K562 (cell line): Measurements from ENCODE around the gene TRPC4. TPM values are rescaled to one million over a fixed set of nuclear protein-coding genes. Genes with fewer than 3 reads are reported as not detected.

Experiments used
- ATAC-seq: fragments of 200-7000 bp; cut with Tn5 transposase; 3 replicates; pipeline ENCODE4 v1.9.1; 2020; ENCODE audit warnings: moderate library complexity
- BruUV-seq: library from RNA; stranded (reverse); fragments of 400-500 nt; replicated peaks from 2 replicates; lab custom pipeline; 2021; lab: Mats Ljungman, UMichigan
- CTCF ChIA-PET: fragments of 300-600 bp; formaldehyde crosslinking; extraction: SDS; loops from one replicate; lab custom pipeline; 2021; ENCODE audit warnings: low intra/inter-chr PET ratio; lab: Yijun Ruan, JAX
- POLR2A ChIA-PET: fragments of 300-600, 350-650 bp; sonication (Branson Sonifier 250); formaldehyde crosslinking; extraction: SDS; loops from one replicate; lab custom pipeline; 2021; ENCODE audit warnings: antibody characterized with exemption, inconsistent platforms; lab: Yijun Ruan, JAX
- DNase-seq, 4 experiments: peaks; one replicate each; pipeline versions ENCODE4 v3.0.0 to v3.0.0-alpha.2; 2011 to 2018; ENCODE audit warnings: low spot score in 3 of 4, mixed read lengths in 3 of 4; ENCODE audit errors: extremely low read depth in 1 of 4
- FAIRE-seq: peaks from 2 replicates; lab custom pipeline; 2011; peaks lifted over from hg19 to GRCh38; lab: Jason Lieb, UNC
- H2AFZ ChIP-seq: 2 replicates; pipeline ENCODE4 v1.6.0; 2011; ENCODE audit warnings: low read depth, low read length, control low read depth, inconsistent platforms
- H3K27ac ChIP-seq: fragments of 200-600 bp; 3 replicates; pipeline ENCODE4 v1.8.0; 2011; ENCODE audit warnings: low read depth, mild to moderate bottlenecking, control low read depth, inconsistent platforms, low read length, moderate library complexity, mixed read lengths; ENCODE audit errors: extremely low read depth
- H3K27me3 ChIP-seq, 2 experiments: fragments of 300-600 bp in 1 of 2; 2 replicates in 1 of 2; 3 replicates in 1 of 2; pipeline versions ENCODE4 v1.6.0 to v1.8.0; 2011; ENCODE audit warnings: inconsistent platforms in 2 of 2, low read length in 2 of 2, mild to moderate bottlenecking in 1 of 2, mixed read lengths in 1 of 2, moderate library complexity in 1 of 2; ENCODE audit not compliant: control insufficient read depth in 2 of 2, insufficient read depth in 2 of 2
- H3K36me3 ChIP-seq: fragments of 300-600 bp; 3 replicates; pipeline ENCODE4 v1.8.0; 2011; ENCODE audit warnings: mild to moderate bottlenecking, low read length, inconsistent platforms; ENCODE audit not compliant: control insufficient read depth, insufficient read depth
- H3K4me1 ChIP-seq, 2 experiments: fragments of 200-600 bp in 1 of 2; replicated peaks in 1 of 2; 2 replicates in 1 of 2; 3 replicates in 1 of 2; pipeline versions ENCODE4 v1.5.1 to v1.8.0; 2011; ENCODE audit warnings: inconsistent platforms in 2 of 2, low read length in 2 of 2, mild to moderate bottlenecking in 1 of 2, mixed read lengths in 1 of 2, moderate library complexity in 1 of 2; ENCODE audit not compliant: control insufficient read depth in 2 of 2, insufficient read depth in 2 of 2
- H3K4me2 ChIP-seq: 2 replicates; pipeline ENCODE4 v1.6.1; 2011; ENCODE audit warnings: low read length, control low read depth, inconsistent platforms, mixed read lengths; ENCODE audit not compliant: insufficient read depth
- H3K4me3 ChIP-seq: fragments of 200-600 bp; sonication (generic), shearing (Covaris generic); 2 replicates; pipeline ENCODE4 v1.5.1; 2016; ENCODE audit warnings: control low read depth, inconsistent platforms
- H3K79me2 ChIP-seq: fragments of 200-600 bp; 3 replicates; pipeline ENCODE4 v1.8.0; 2011; ENCODE audit warnings: low read length, inconsistent platforms; ENCODE audit not compliant: control insufficient read depth, insufficient read depth
- H3K9ac ChIP-seq, 2 experiments: 2 replicates each; pipeline versions ENCODE4 v1.6.0 to v1.6.1; 2011; ENCODE audit warnings: low read depth in 2 of 2, low read length in 2 of 2, control low read depth in 1 of 2, inconsistent platforms in 1 of 2, mild to moderate bottlenecking in 1 of 2, mixed read lengths in 1 of 2; ENCODE audit not compliant: insufficient read depth in 1 of 2
- H3K9me1 ChIP-seq: one replicate; pipeline ENCODE4 v1.6.0; 2011; ENCODE audit warnings: inconsistent platforms, mild to moderate bottlenecking, low read length, moderate library complexity; ENCODE audit not compliant: control insufficient read depth, insufficient read depth
- H3K9me3 ChIP-seq: replicated peaks from 2 replicates; pipeline ENCODE4 v1.5.1; 2011; ENCODE audit warnings: low read depth, low read length, inconsistent platforms; ENCODE audit not compliant: control insufficient read depth, insufficient read depth
- H4K20me1 ChIP-seq: replicated peaks from 2 replicates; pipeline ENCODE4 v1.6.1; 2011; ENCODE audit warnings: low read length, inconsistent platforms, mixed read lengths; ENCODE audit not compliant: control insufficient read depth, insufficient read depth
- CBX1 ChIP-seq: sonication (generic); IDR thresholded peaks from 2 replicates; pipeline ENCODE4 v1.6.1; 2016; ENCODE audit warnings: antibody characterized with exemption, low read depth, mild to moderate bottlenecking
- CBX2 ChIP-seq: fragments of 200-600 bp; sonication (generic); IDR thresholded peaks from one replicate; pipeline ENCODE4 v1.6.1; 2012; ENCODE audit warnings: mild to moderate bottlenecking, low read length, inconsistent platforms; ENCODE audit not compliant: insufficient read depth, poor library complexity, severe bottlenecking
- SFPQ ChIP-seq: fragments of 200-400 bp; formaldehyde crosslinking; IDR thresholded peaks from 2 replicates; pipeline ENCODE4 v1.6.1; 2017; ENCODE audit warnings: mild to moderate bottlenecking, low read depth, low read length, moderate library complexity
- SMARCA5 ChIP-seq: fragments of 450-650 bp; IDR thresholded peaks from 2 replicates; pipeline ENCODE4 v1.6.1; 2016
- SMARCC2 ChIP-seq: fragments of 450-650 bp; IDR thresholded peaks from 2 replicates; pipeline ENCODE4 v1.6.1; 2017; ENCODE audit warnings: antibody characterized with exemption, moderate library complexity, mild to moderate bottlenecking, low read depth
- SPI1 ChIP-seq: IDR thresholded peaks from 2 replicates; pipeline ENCODE4 v1.6.1; 2011; ENCODE audit warnings: low read depth, low read length, control low read depth, borderline replicate concordance
- THRAP3 ChIP-seq: fragments of 450-650 bp; IDR thresholded peaks from 2 replicates; pipeline ENCODE4 v1.6.1; 2016; ENCODE audit warnings: mild to moderate bottlenecking, inconsistent platforms, borderline replicate concordance
- ZNF445 ChIP-seq: fragments of 250-450 bp; sonication (Bioruptor Pico); IDR thresholded peaks from 2 replicates; pipeline ENCODE4 v1.4.0; 2020; ENCODE audit warnings: low read depth, mild to moderate bottlenecking, moderate library complexity
- WGBS: fragments of 100-300 bp; shearing (Covaris generic); methylation state at CpG from one replicate; pipeline ENCODE4 v1.1.6; 2016; ENCODE audit warnings: low coverage, mixed read lengths; ENCODE audit not compliant: insufficient coverage; ENCODE audit errors: missing lambda C conversion rate; 5-methylcytosine and 5-hydroxymethylcytosine counted together
- in situ Hi-C: fragments of 300-500 bp; cut with MboI; formaldehyde crosslinking; loops from 4 replicates; pipeline ENCODE4 v1.15.0; 2018; ENCODE audit warnings: inconsistent platforms, mixed read lengths
- intact Hi-C: fragments of 100-400 bp; cut with micrococcal nuclease; formaldehyde crosslinking; loops from 2 replicates; pipeline ENCODE4 v1.14.2; 2022
- polyA plus RNA-seq, 8 experiments: library from polyadenylated mRNA; depleted of rRNA in 4 of 8; stranded (reverse) in 5 of 8; unstranded in 3 of 8; fragments of >200 nt; fragmentation: Nextera tagmentation in 2 of 8; fragmentation: Illumina TruSeq in 1 of 8; extraction: Ambion mirVana in 2 of 8; extraction: Trizol in 1 of 8; gene quantifications; 2 replicates each; pipeline versions ENCODE4 v1.2.1 to v1.2.3, GENCODE V29; 2011 to 2014; ENCODE audit warnings: inconsistent platforms in 1 of 8, missing spikeins in 1 of 8
- total RNA-seq, 7 experiments: library from RNA; depleted of rRNA in 6 of 7; stranded (reverse); fragments of >200 nt in 6 of 7; fragmentation: Illumina TruSeq in 2 of 7; extraction: Trizol in 2 of 7; gene quantifications; 2 replicates each; pipeline versions ENCODE4 v1.2.1 to v1.2.3, GENCODE V29; 2011 to 2021; ENCODE audit warnings: low replicate concordance in 1 of 7
- TF ChIP-seq, protein P1 (sequence below): fragments of 450-650 bp; IDR thresholded peaks from 2 replicates; pipeline ENCODE4 v1.6.1; 2016; ENCODE audit warnings: low read depth
- TF ChIP-seq, protein P2 (sequence below): fragments of 250-450 bp; sonication (Bioruptor Pico); IDR thresholded peaks from 2 replicates; pipeline ENCODE4 v1.5.1; 2021; ENCODE audit warnings: mild to moderate bottlenecking

TRPC4 gene
- total and polyA plus RNA-seq, 9 of the 15 experiments (the other 6 are each of a cell fraction or from before 2014, with no cell fraction given): 0.03 to 0.04 TPM; not detected in 7

DNA sequence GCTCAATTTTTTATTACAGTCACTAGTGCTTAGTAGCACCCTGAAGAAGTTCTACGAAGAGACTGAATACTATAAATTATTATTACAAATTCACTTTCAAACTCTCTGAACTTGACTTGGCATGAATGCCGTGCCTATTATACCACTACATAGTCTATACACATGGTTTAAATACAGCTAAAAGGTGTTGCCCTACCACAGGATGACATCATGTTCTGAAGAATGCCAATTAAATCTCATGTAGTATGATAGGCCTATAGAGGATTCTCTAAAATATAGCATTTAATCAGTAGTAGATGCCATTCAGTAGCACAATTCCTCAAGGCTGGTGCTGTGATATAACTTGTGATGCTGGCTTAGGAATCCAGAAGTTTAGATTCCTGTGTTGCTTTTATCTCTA is 254.3 kb downstream of the TRPC4 start (continued):
- TF ChIP-seq SFPQ (no peak), SMARCA5 (no peak), CBX2 (no peak), THRAP3 (no peak), CBX1 (no peak)

DNA sequence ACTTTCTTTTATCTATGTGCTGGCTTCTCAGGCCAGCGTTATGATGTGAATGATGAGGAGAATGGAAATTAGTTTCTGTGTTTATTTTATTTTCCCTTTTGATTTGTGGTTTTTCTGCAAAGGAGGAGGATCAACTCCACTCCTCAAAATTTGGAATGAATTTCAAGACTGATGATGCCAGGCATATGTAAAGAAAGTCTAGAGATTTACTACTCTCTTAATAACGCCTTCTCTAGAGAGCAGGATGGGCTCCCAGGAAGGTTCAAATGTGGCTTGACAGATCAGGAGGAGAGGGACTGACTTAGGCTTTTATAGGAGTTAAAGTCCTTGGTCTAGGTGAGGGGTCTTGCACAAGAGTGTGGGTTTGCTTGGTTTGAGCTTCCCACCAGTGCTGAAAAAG is 255.9 kb downstream of the TRPC4 start:
- H3K4me1 ChIP-seq: no peaks in the 10 kb centered on the region
- FAIRE-seq (no peak), ATAC-seq (no peak), DNase-seq (no peak)
- ChIA-PET CTCF (no interaction called here), POLR2A (no interaction called here)
- no peaks in the 10 kb centered on the region for H4K20me1 ChIP-seq
- WGBS: 0% methylated on average over 1 of the region's 2 CpGs
- H3K36me3 ChIP-seq: no peaks in the 10 kb centered on the region
- no peaks in the 10 kb centered on the region for H3K27me3 ChIP-seq
- H3K4me3 ChIP-seq: no peak overlapping the region
- in situ Hi-C loops: loop anchor here (25.0 kb wide), 1 partner anchor 501 kb away; the partner anchor contains the start of gene CSNK1A1L
- H3K27ac ChIP-seq: no peak overlapping the region
- no TSS peak for BruUV-seq
- H3K4me2 ChIP-seq: no peak overlapping the region
- no peaks in the 10 kb centered on the region for H3K9me3 ChIP-seq
- intact Hi-C loops: no loop called here
- no peak overlapping the region for H3K9ac ChIP-seq
- H2AFZ ChIP-seq: no peak overlapping the region
- H3K79me2 ChIP-seq: no peaks in the 10 kb centered on the region
- no peaks in the 10 kb centered on the region for H3K9me1 ChIP-seq
- TF ChIP-seq SPI1: no peak
- TF ChIP-seq, protein P1, sequence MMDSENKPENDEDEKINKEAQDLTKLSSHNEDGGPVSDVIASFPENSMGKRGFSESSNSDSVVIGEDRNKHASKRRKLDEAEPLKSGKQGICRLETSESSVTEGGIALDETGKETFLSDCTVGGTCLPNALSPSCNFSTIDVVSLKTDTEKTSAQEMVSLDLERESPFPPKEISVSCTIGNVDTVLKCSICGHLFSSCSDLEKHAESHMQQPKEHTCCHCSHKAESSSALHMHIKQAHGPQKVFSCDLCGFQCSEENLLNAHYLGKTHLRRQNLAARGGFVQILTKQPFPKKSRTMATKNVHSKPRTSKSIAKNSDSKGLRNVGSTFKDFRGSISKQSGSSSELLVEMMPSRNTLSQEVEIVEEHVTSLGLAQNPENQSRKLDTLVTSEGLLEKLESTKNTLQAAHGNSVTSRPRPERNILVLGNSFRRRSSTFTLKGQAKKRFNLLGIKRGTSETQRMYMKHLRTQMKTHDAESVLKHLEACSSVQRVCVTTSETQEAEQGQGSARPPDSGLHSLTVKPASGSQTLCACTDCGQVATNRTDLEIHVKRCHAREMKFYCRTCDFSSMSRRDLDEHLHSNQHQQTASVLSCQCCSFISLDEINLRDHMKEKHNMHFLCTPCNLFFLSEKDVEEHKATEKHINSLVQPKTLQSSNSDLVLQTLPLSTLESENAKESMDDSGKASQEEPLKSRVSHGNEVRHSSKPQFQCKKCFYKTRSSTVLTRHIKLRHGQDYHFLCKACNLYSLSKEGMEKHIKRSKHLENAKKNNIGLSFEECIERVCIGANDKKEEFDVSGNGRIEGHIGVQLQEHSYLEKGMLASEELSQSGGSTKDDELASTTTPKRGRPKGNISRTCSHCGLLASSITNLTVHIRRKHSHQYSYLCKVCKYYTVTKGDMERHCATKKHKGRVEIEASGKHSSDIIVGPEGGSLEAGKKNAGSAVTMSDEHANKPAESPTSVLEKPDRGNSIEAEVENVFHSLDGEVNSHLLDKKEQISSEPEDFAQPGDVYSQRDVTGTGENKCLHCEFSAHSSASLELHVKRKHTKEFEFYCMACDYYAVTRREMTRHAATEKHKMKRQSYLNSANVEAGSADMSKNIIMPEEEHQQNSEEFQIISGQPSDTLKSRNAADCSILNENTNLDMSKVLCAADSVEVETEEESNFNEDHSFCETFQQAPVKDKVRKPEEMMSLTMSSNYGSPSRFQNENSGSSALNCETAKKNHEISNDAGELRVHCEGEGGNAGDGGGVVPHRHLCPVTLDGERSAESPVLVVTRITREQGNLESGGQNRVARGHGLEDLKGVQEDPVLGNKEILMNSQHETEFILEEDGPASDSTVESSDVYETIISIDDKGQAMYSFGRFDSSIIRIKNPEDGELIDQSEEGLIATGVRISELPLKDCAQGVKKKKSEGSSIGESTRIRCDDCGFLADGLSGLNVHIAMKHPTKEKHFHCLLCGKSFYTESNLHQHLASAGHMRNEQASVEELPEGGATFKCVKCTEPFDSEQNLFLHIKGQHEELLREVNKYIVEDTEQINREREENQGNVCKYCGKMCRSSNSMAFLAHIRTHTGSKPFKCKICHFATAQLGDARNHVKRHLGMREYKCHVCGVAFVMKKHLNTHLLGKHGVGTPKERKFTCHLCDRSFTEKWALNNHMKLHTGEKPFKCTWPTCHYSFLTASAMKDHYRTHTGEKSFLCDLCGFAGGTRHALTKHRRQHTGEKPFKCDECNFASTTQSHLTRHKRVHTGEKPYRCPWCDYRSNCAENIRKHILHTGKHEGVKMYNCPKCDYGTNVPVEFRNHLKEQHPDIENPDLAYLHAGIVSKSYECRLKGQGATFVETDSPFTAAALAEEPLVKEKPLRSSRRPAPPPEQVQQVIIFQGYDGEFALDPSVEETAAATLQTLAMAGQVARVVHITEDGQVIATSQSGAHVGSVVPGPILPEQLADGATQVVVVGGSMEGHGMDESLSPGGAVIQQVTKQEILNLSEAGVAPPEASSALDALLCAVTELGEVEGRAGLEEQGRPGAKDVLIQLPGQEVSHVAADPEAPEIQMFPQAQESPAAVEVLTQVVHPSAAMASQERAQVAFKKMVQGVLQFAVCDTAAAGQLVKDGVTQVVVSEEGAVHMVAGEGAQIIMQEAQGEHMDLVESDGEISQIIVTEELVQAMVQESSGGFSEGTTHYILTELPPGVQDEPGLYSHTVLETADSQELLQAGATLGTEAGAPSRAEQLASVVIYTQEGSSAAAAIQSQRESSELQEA: no peak
- TF ChIP-seq ZNF445 (CRISPR knock-in tag): no peak
- no peak for TF ChIP-seq SMARCC2
- TF ChIP-seq, protein P2, sequence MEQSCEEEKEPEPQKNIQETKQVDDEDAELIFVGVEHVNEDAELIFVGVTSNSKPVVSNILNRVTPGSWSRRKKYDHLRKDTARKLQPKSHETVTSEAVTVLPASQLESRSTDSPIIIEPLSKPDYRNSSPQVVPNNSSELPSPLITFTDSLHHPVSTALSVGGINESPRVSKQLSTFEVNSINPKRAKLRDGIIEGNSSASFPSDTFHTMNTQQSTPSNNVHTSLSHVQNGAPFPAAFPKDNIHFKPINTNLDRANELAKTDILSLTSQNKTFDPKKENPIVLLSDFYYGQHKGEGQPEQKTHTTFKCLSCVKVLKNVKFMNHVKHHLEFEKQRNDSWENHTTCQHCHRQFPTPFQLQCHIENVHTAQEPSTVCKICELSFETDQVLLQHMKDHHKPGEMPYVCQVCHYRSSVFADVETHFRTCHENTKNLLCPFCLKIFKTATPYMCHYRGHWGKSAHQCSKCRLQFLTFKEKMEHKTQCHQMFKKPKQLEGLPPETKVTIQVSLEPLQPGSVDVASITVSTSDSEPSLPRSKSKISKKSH: no peak
